Fibroblast of mammary gland (primary cell): ENCODE data around the gene ASTN2.

Source experiments
- DNase-seq: peaks from one replicate; pipeline ENCODE4 v3.0.0-alpha.2; 2010; ENCODE audit warnings: low read depth
- H3K4me3 ChIP-seq: 2 replicates; pipeline ENCODE4 v1.5.1; 2011; ENCODE audit warnings: low read depth, mild to moderate bottlenecking, low read length, moderate library complexity; ENCODE audit not compliant: control insufficient read depth
- TF ChIP-seq, protein P1 (sequence below): conservative IDR thresholded peaks from 2 replicates; pipeline ENCODE4 v1.5.1; 2011; ENCODE audit warnings: low read depth, low read length, inconsistent platforms; ENCODE audit not compliant: control insufficient read depth, insufficient read depth

ASTN2 gene

DNA sequence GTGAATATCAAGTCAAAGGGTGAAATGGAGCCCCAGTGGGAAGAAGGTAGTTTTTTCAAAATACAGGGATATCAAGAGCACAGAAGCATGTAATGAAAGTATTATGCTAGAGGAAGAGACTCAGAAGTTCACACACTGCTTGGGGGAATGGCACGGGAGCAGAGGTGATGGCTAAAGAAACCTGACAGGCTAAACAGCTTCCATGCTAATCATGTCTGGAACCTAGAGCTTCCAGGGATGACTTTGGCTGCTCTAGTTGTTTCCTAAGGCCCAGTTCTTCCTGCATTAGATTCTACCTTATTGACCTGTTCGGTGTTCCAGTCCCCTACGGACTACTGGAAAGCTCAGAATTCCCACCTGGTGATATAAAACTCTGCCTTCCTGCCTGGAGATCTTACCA, 693.4 kb downstream of the ASTN2 start:
- no peak overlapping the region for H3K4me3 ChIP-seq
- DNase-seq = no peak
- TF ChIP-seq, protein P1, sequence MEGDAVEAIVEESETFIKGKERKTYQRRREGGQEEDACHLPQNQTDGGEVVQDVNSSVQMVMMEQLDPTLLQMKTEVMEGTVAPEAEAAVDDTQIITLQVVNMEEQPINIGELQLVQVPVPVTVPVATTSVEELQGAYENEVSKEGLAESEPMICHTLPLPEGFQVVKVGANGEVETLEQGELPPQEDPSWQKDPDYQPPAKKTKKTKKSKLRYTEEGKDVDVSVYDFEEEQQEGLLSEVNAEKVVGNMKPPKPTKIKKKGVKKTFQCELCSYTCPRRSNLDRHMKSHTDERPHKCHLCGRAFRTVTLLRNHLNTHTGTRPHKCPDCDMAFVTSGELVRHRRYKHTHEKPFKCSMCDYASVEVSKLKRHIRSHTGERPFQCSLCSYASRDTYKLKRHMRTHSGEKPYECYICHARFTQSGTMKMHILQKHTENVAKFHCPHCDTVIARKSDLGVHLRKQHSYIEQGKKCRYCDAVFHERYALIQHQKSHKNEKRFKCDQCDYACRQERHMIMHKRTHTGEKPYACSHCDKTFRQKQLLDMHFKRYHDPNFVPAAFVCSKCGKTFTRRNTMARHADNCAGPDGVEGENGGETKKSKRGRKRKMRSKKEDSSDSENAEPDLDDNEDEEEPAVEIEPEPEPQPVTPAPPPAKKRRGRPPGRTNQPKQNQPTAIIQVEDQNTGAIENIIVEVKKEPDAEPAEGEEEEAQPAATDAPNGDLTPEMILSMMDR = no peak

- H3K4me3 ChIP-seq = no peak overlapping the region
- TF ChIP-seq, protein P1 = no peak
- no peak for DNase-seq
Measured at GRCh38 chr9:116720111-116720510, 694.7 kb downstream of the ASTN2 start.

- TF ChIP-seq, protein P1 = no peak
- DNase-seq = no peak
- H3K4me3 ChIP-seq = no peak overlapping the region
Measured at GRCh38 chr9:116718111-116718510, 696.7 kb downstream of the ASTN2 start.

DNA sequence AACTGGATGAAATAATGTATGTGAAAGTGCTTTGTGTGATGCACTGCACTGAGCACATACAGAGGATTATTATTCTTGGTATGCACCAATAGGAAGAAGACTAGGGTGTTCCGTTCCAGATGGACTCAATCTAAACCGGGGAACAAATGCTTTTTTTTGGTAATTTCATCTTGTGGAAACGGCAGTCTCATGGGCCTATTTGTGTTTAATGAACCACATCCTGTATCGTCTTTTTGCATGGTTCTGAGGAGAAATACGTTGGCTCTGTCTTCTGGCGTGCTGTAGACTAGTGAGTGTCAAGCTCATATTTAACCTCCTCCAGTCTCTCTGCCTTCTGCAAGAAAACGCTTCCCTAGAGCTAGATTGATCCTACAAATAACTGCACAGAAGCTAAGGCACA, 697.7 kb downstream of the ASTN2 start:
- TF ChIP-seq, protein P1 = no peak
- DNase-seq = peak; percentile 70
- no peak overlapping the region for H3K4me3 ChIP-seq

- no peak overlapping the region for H3K4me3 ChIP-seq
- peak; percentile 11 for DNase-seq
- TF ChIP-seq, protein P1 = no peak
Measured at GRCh38 chr9:116716438-116716837, 698.4 kb downstream of the ASTN2 start.

- TF ChIP-seq, protein P1 = no peak
- no peak overlapping the region for H3K4me3 ChIP-seq
- no peak for DNase-seq
Measured at GRCh38 chr9:116715751-116716150, 699.1 kb downstream of the ASTN2 start.

GRCh38 chr9:116713271-116713670, 701.6 kb downstream of the ASTN2 start:
- DNase-seq = no peak
- TF ChIP-seq, protein P1 = no peak
- no peak overlapping the region for H3K4me3 ChIP-seq
